ENCODE data around the gene FGG. TPM values are rescaled to one million over a fixed set of nuclear protein-coding genes. Genes with fewer than 3 reads are reported as not detected.

The FGG gene
- total and polyA plus RNA-seq, 2 of the 13 experiments (the other 11 are each of a cell fraction or from before 2014, with no cell fraction given) = 1,037 to 2,423 TPM

- TF ChIP-seq AFF4 (CRISPR knock-in tag; IDR thresholded peaks at IDR 0.05) (peak; percentile 40; the same call in 1 of the 2 replicates), ZNF350 (CRISPR knock-in tag; IDR thresholded peaks at IDR 0.05; ENCODE audit: borderline replicate concordance, low read depth) (0 out of 2 replicates have a peak, but pooled peaks have one; percentile 33), ELF4 (CRISPR knock-in tag; IDR thresholded peaks at IDR 0.05; ENCODE audit: borderline replicate concordance) (0 out of 2 replicates have a peak, but pooled peaks have one; percentile 32), SSRP1 (CRISPR knock-in tag; IDR thresholded peaks at IDR 0.05) (peak; percentile 51; the same call in 1 of the 2 replicates), HCFC1 (IDR thresholded peaks at IDR 0.05; ENCODE audit: low read depth, low read length) (no peak), IRF1 (CRISPR knock-in tag; IDR thresholded peaks at IDR 0.05; ENCODE audit: low read depth) (no peak), ZNF124 (CRISPR knock-in tag; IDR thresholded peaks at IDR 0.05) (no peak), ARNTL (CRISPR knock-in tag; IDR thresholded peaks at IDR 0.05) (no peak), ZNF687 (CRISPR knock-in tag; IDR thresholded peaks at IDR 0.05) (peak; percentile 43; the same call in 1 of the 2 replicates), BORCS8-MEF2B (CRISPR knock-in tag; IDR thresholded peaks at IDR 0.05) (0 out of 2 replicates have a peak, but pooled peaks have one; percentile 26), ATF3 (CRISPR knock-in tag; IDR thresholded peaks at IDR 0.05) (no peak), POLR2A (IDR thresholded peaks at IDR 0.05; ENCODE audit: insufficient read depth in 1 of 2, low read depth in 2 of 2, low read length in 2 of 2) (peak in 1 of 2 experiments; percentile 22; a peak in 1 of 4 replicates), SP1 (IDR thresholded peaks at IDR 0.05) (no peak), SP1 (CRISPR knock-in tag; IDR thresholded peaks at IDR 0.05) (no peak), NPAS2 (CRISPR knock-in tag; IDR thresholded peaks at IDR 0.05; ENCODE audit: borderline replicate concordance) (no peak), HMGA1 (CRISPR knock-in tag; conservative IDR thresholded peaks at IDR 0.05) (no peak), ZBTB46 (CRISPR knock-in tag; IDR thresholded peaks at IDR 0.05; ENCODE audit: borderline replicate concordance) (no peak)
These were observed 26.0 kb downstream of the FGG start (continued) for GRCh38 chr4:154586296-154587033.

Data from HepG2 (cell line).